Activated T-cell treated with anti-CD3 and anti-CD28 coated beads for 24 hours (primary cell): ENCODE data around the gene SOSTDC1.

ENCODE experiments used
- DNase-seq: peaks from one replicate; pipeline ENCODE4 v3.0.0-alpha.2; 2020; ENCODE audit warnings: low read depth

SOSTDC1 gene

GRCh38 chr7:16419859-16420258, 45.7 kb downstream of the SOSTDC1 start:
- no peak for DNase-seq

- DNase-seq: no peak
Observed at GRCh38 chr7:16419126-16419525, 46.4 kb downstream of the SOSTDC1 start.

GRCh38 chr7:16417906-16418305, 47.6 kb downstream of the SOSTDC1 start:
- DNase-seq: no peak

GRCh38 chr7:16416289-16417282, 49.0 kb downstream of the SOSTDC1 start:
- DNase-seq: no peak

GRCh38 chr7:16412274-16413254, 53.0 kb downstream of the SOSTDC1 start:
- no peak for DNase-seq
